ENCODE data around the gene ATMIN. TPM values are rescaled to one million over a fixed set of nuclear protein-coding genes. Genes with fewer than 3 reads are reported as not detected.
A peak's percentile ranks its signal among the peaks of the same experiment; 100 is the strongest.

Gene ATMIN
- total and polyA plus RNA-seq, 9 donors = 15.6 to 39.5 (median 33.8) TPM

DNA sequence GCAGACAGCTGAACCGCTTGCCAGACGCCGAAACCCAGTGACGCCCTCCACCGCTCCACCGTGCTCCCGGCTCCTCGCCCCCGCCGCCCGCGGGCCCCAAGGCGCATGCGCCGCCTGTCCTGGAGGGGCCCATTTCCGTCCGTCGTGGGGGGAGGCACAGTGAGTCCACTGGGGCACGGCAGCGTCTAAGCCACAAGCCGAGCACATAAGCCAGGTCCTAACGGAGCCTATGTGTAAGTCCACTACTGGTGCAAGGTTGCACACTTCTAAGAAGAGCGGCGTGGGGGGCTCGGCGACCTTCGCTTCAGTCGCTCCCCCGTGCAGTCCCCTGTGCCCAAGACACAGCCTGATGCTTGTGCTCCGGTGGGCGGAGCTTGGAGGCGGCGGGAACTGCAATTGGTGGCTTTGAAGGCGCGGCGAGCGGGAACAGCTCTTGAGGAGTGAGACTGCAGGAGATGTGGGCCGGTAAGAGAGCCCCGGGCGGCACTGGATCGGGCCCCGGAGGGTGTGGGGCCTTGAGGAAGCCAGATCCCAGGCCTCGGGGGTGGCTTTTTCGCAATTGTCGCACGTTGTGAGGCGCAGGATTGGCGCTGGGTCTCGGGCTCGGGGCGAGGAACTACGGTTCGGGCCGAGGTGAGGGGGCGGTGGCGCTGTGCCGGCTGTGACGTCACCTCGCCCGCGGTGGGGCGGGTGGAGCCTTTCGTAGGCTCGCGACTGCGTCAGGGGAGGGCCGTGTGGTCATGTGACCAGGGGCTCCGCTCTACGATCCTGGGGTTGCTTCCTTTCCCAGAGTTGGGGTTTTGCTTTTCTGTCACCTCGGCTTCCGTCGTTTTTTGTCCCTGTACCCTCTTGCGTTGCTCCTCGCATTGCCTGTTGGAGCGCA lies 28.6 kb upstream of the ATMIN start, which contains the start of the genes CENPN and CMC2:
Gene CENPN (plus strand): TSS at position 402 of the 883 bp plus-strand sequence. CDS start 4,726 bp downstream, outside the sequence.
Gene CMC2 (minus strand): TSS at position 73 of the 883 bp plus-strand sequence. CDS start 9,491 bp downstream, outside the sequence.
- WGBS, 3 donors = 0 to 1% (median 1%) methylated on average over 73 to 75 of the region's 75 CpGs
- Histone ChIP-seq H3K4me1 (ENCODE audit: insufficient read depth) (peaks cover 9% of the 10 kb centered on the region), H3K9me3 (no peaks in the 10 kb centered on the region), H3K36me3 (no peaks in the 10 kb centered on the region), H3K27me3 (no peaks in the 10 kb centered on the region), H3K27ac (peak within 1 kb of the TSS; percentile 94 to 98), H3K4me3 (peak within 1 kb of the TSS; percentile 81)
- intact Hi-C loops (cut with DNase I) = loop anchor here in 1 of 4 donors (2.0 to 10.0 kb wide), 2 partner anchors 70 to 728 kb away; partner anchors contain the start of gene C16orf46
- TF ChIP-seq EP300 (IDR thresholded peaks at IDR 0.05) (peak; percentile 75), POLR2A (IDR thresholded peaks at IDR 0.05) (peak; percentile 90)
- TF ChIP-seq, protein P1, sequence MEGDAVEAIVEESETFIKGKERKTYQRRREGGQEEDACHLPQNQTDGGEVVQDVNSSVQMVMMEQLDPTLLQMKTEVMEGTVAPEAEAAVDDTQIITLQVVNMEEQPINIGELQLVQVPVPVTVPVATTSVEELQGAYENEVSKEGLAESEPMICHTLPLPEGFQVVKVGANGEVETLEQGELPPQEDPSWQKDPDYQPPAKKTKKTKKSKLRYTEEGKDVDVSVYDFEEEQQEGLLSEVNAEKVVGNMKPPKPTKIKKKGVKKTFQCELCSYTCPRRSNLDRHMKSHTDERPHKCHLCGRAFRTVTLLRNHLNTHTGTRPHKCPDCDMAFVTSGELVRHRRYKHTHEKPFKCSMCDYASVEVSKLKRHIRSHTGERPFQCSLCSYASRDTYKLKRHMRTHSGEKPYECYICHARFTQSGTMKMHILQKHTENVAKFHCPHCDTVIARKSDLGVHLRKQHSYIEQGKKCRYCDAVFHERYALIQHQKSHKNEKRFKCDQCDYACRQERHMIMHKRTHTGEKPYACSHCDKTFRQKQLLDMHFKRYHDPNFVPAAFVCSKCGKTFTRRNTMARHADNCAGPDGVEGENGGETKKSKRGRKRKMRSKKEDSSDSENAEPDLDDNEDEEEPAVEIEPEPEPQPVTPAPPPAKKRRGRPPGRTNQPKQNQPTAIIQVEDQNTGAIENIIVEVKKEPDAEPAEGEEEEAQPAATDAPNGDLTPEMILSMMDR (IDR thresholded peaks at IDR 0.05) = peak in 2 of 3 donors; percentile 21 to 28
- peak; percentile 99 to 100 (median 99) for DNase-seq

DNA sequence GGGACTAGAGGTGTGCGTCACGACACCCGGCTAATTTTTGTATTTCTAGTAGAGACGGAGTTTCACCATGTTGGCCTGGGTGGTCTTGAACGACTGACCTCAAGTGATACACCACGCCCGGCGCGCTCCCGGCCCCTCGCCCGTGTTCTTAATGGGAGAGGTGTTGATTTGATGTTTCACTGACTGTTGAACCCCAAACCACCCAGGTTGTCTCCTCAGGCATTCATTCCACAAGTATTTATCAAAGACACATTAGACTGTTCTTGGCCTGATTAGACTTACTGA lies 27.2 kb upstream of the ATMIN start:
- intact Hi-C loops (cut with DNase I) = loop anchor here in 1 of 4 donors (10.0 kb wide), 1 partner anchor 726 kb away; no protein-coding TSS in a partner anchor
- Histone ChIP-seq H3K27me3 (no peaks in the 10 kb centered on the region), H3K36me3 (no peaks in the 10 kb centered on the region), H3K27ac (no peak overlapping the region), H3K9me3 (no peaks in the 10 kb centered on the region), H3K4me3 (no peak overlapping the region), H3K4me1 (ENCODE audit: insufficient read depth) (peaks cover 9% of the 10 kb centered on the region)
- TF ChIP-seq, protein P1 (IDR thresholded peaks at IDR 0.05) = no peak
- TF ChIP-seq POLR2A (IDR thresholded peaks at IDR 0.05) (no peak), EP300 (IDR thresholded peaks at IDR 0.05) (no peak)
- 93 to 96% (median 94%) methylated on average over 12 of the region's 12 CpGs for WGBS, 3 donors
- peak in 4 of 5 donors; percentile 18 to 47 (median 39) for DNase-seq

DNA sequence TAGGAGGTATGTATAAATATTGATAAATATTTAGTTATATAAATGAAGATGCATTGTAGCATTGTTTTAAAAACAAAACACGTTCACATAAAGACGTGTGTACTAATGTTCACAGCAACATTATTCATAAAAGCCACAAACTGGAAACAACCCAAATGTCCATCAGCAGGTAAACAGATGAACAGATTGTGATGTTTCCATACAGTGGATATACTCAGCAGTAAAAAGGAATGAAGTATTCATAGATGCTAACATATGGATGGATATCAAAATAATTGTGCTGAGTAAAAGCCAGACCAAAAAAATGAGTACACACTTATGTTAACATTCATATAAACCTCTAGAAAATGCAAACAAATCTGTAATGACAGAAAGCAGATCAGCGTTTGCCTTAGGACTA lies 22.7 kb upstream of the ATMIN start:
- no peak for DNase-seq
- Histone ChIP-seq H3K9me3 (no peaks in the 10 kb centered on the region), H3K4me3 (no peak overlapping the region), H3K36me3 (no peaks in the 10 kb centered on the region), H3K27ac (no peak overlapping the region), H3K4me1 (ENCODE audit: insufficient read depth) (no peaks in the 10 kb centered on the region), H3K27me3 (no peaks in the 10 kb centered on the region)
- intact Hi-C loops (cut with DNase I) = no loop called here
- TF ChIP-seq POLR2A (IDR thresholded peaks at IDR 0.05) (no peak), EP300 (IDR thresholded peaks at IDR 0.05) (no peak)
- TF ChIP-seq, protein P1 (IDR thresholded peaks at IDR 0.05) = no peak
- WGBS, 3 donors = 89 to 93% (median 93%) methylated on average over 3 of the region's 3 CpGs

DNA sequence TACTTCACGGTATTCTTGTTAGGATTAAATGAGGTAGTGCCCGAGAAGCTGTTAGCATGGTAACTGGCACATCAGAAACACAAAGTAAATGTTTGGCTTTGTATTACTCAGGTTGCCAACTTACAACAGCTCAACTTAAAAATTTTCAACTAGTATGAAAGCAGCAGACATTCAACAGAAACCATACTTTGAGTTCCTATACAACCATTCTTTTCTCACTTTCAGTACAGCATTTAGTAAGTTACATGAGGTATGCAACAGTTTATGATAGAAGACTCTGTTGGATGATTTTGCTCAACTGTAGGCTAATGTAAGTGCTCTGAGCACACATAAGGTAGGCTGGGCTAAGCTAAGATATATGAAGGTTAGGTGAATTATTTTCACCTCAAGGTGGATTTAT lies 21.0 kb upstream of the ATMIN start:
- no peaks in the 10 kb centered on the region for H3K9me3 ChIP-seq
- no peak overlapping the region for H3K4me3 ChIP-seq
- WGBS, 3 donors = 92 to 95% (median 94%) methylated on average over 2 of the region's 2 CpGs
- no peak for DNase-seq
- intact Hi-C loops (cut with DNase I) = no loop called here
- H3K4me1 ChIP-seq (ENCODE audit: insufficient read depth) = no peaks in the 10 kb centered on the region
- H3K36me3 ChIP-seq = no peaks in the 10 kb centered on the region
- TF ChIP-seq EP300 (IDR thresholded peaks at IDR 0.05) = no peak
- no peak for TF ChIP-seq POLR2A (IDR thresholded peaks at IDR 0.05)
- TF ChIP-seq, protein P1 (IDR thresholded peaks at IDR 0.05) = no peak
- no peaks in the 10 kb centered on the region for H3K27me3 ChIP-seq
- no peak overlapping the region for H3K27ac ChIP-seq
